Measurements from ENCODE around the gene POMT1.
A peak's percentile ranks its signal among the peaks of the same experiment; 100 is the strongest.
"Not testable (repeated sequence)": the region's sequence is repeated elsewhere in the genome, so short reads cannot be mapped to it uniquely, and the experiment has no call there.

POMT1 gene

GRCh38 chr9:131496844-131497405, 5.8 kb upstream of the POMT1 start:
- H3K4me3 ChIP-seq (ENCODE audit: low read length) = no peak overlapping the region
- no peak for TF ChIP-seq ZNF274 (IDR thresholded peaks at IDR 0.05; ENCODE audit: low read depth, low read length)

GRCh38 chr9:131499254-131499767, 3.4 kb upstream of the POMT1 start:
- no peak for TF ChIP-seq ZNF274 (IDR thresholded peaks at IDR 0.05; ENCODE audit: low read depth, low read length)
- H3K4me3 ChIP-seq (ENCODE audit: low read length) = no peak overlapping the region

- no peak for TF ChIP-seq ZNF274 (IDR thresholded peaks at IDR 0.05; ENCODE audit: low read depth, low read length)
- no peak overlapping the region for H3K4me3 ChIP-seq (ENCODE audit: low read length)
Measured at GRCh38 chr9:131500377-131500776, 2.3 kb upstream of the POMT1 start.

GRCh38 chr9:131500939-131501541, 1.7 kb upstream of the POMT1 start:
- TF ChIP-seq ZNF274 (IDR thresholded peaks at IDR 0.05; ENCODE audit: low read depth, low read length) = no peak
- no peak overlapping the region for H3K4me3 ChIP-seq (ENCODE audit: low read length)

- no peak for TF ChIP-seq ZNF274 (IDR thresholded peaks at IDR 0.05; ENCODE audit: low read depth, low read length)
- H3K4me3 ChIP-seq (ENCODE audit: low read length) = peak overlapping the region; percentile 65
Measured at GRCh38 chr9:131503626-131504465, 1.1 kb downstream of the POMT1 start.

- no peak for TF ChIP-seq ZNF274 (IDR thresholded peaks at IDR 0.05; ENCODE audit: low read depth, low read length)
Measured at GRCh38 chr9:131505012-131505411, 2.3 kb downstream of the POMT1 start.

GRCh38 chr9:131511416-131511815, 8.7 kb downstream of the POMT1 start:
- H3K4me3 ChIP-seq (ENCODE audit: low read length) = no peak overlapping the region
- TF ChIP-seq ZNF274 (IDR thresholded peaks at IDR 0.05; ENCODE audit: low read depth, low read length) = no peak

More at GRCh38 chr9:131505012-131505411, 2.3 kb downstream of the POMT1 start:
- H3K4me3 ChIP-seq (ENCODE audit: low read length) = no peak overlapping the region

- no peak for TF ChIP-seq ZNF274 (IDR thresholded peaks at IDR 0.05; ENCODE audit: low read depth, low read length)
- H3K4me3 ChIP-seq (ENCODE audit: low read length) = no peak overlapping the region
Measured at GRCh38 chr9:131511880-131512279, 9.2 kb downstream of the POMT1 start.

GRCh38 chr9:131513177-131513576, 10.5 kb downstream of the POMT1 start:
- H3K4me3 ChIP-seq (ENCODE audit: low read length) = no peak overlapping the region
- TF ChIP-seq ZNF274 (IDR thresholded peaks at IDR 0.05; ENCODE audit: low read depth, low read length) = no peak

- not testable (repeated sequence) for H3K4me3 ChIP-seq (ENCODE audit: low read length)
Measured at GRCh38 chr9:131515559-131516031, 12.9 kb downstream of the POMT1 start.

GRCh38 chr9:131516100-131516499, 13.4 kb downstream of the POMT1 start:
- no peak overlapping the region for H3K4me3 ChIP-seq (ENCODE audit: low read length)
- no peak for TF ChIP-seq ZNF274 (IDR thresholded peaks at IDR 0.05; ENCODE audit: low read depth, low read length)

- no peak for TF ChIP-seq ZNF274 (IDR thresholded peaks at IDR 0.05; ENCODE audit: low read depth, low read length)
- H3K4me3 ChIP-seq (ENCODE audit: low read length) = no peak overlapping the region
Measured at GRCh38 chr9:131516930-131517329, 14.2 kb downstream of the POMT1 start.

- TF ChIP-seq ZNF274 (IDR thresholded peaks at IDR 0.05; ENCODE audit: low read depth, low read length) = no peak
- H3K4me3 ChIP-seq (ENCODE audit: low read length) = no peak overlapping the region
Measured at GRCh38 chr9:131517761-131518190, 15.1 kb downstream of the POMT1 start.

- TF ChIP-seq ZNF274 (IDR thresholded peaks at IDR 0.05; ENCODE audit: low read depth, low read length) = no peak
- H3K4me3 ChIP-seq (ENCODE audit: low read length) = no peak overlapping the region
Measured at GRCh38 chr9:131518553-131518952, 15.8 kb downstream of the POMT1 start.

GRCh38 chr9:131520503-131520902, 17.8 kb downstream of the POMT1 start:
- no peak for TF ChIP-seq ZNF274 (IDR thresholded peaks at IDR 0.05; ENCODE audit: low read depth, low read length)
- H3K4me3 ChIP-seq (ENCODE audit: low read length) = no peak overlapping the region
